Upper lobe of left lung (tissue), 4 donors: Measurements from ENCODE around the gene POLD1.

Experiments
- EP300 ChIP-seq, 4 donors: sonication (generic); formaldehyde crosslinking; IDR thresholded peaks; one replicate each; pipeline ENCODE4 v1.5.1; 2017; ENCODE audit warnings: antibody characterized with exemption in 4 of 4, control low read depth in 2 of 4
- POLR2A ChIP-seq, 4 donors: fragments of 450-650 bp; IDR thresholded peaks; one replicate each; pipeline ENCODE4 v1.5.1; 2016 to 2017; ENCODE audit warnings: antibody characterized with exemption in 4 of 4, mild to moderate bottlenecking in 2 of 4
- TF ChIP-seq, protein P1 (sequence below), 6 experiments: fragments of 450-650 bp in 4 of 6; fragments of 200-600 bp in 2 of 6; sonication (generic) in 2 of 6; IDR thresholded peaks; one replicate each; pipeline ENCODE4 v1.5.1; 2016 to 2019; ENCODE audit warnings: antibody characterized with exemption in 6 of 6

DNA sequence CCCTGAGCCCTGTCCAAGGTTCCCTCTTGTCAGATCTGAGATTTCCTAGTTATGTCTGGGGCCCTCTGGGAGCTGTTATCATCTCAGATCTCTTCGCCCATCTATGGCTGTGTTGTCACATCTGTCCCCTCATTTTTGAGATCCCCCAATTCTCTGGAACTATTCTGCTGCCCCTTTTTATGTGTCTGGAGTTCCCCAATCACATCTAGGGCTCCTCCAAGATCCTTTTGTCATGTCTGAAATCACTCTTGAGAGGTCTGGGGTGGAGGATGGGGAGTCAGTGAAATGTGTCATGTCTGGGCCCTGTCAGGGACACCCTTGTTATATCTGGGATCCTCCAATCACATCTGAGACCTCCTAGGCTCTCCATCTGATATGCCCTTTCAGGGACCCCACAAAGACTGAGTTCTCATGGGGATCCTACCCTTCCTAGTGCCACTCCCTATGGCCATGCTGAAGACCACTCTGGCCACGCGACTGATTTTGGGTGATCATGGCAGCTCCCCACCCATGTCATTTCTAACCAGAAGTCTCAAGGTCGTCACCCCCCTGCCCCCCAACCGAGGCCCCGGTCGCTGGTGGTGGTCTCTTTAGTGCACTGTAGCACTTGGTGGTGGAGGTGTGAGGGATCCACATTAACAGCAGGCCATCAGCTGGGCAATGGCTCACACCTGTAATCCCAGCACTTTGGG, 44.8 kb downstream of the POLD1 start:
- TF ChIP-seq, protein P1, sequence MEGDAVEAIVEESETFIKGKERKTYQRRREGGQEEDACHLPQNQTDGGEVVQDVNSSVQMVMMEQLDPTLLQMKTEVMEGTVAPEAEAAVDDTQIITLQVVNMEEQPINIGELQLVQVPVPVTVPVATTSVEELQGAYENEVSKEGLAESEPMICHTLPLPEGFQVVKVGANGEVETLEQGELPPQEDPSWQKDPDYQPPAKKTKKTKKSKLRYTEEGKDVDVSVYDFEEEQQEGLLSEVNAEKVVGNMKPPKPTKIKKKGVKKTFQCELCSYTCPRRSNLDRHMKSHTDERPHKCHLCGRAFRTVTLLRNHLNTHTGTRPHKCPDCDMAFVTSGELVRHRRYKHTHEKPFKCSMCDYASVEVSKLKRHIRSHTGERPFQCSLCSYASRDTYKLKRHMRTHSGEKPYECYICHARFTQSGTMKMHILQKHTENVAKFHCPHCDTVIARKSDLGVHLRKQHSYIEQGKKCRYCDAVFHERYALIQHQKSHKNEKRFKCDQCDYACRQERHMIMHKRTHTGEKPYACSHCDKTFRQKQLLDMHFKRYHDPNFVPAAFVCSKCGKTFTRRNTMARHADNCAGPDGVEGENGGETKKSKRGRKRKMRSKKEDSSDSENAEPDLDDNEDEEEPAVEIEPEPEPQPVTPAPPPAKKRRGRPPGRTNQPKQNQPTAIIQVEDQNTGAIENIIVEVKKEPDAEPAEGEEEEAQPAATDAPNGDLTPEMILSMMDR (IDR thresholded peaks at IDR 0.05): no peak
- no peak for TF ChIP-seq POLR2A (IDR thresholded peaks at IDR 0.05)
- no peak for TF ChIP-seq EP300 (IDR thresholded peaks at IDR 0.05)
